Neuronal stem cell (in vitro differentiated cells): ENCODE measurements around the gene VRTN.

ENCODE experiments used
- DNase-seq: peaks from one replicate; pipeline ENCODE4 v3.0.0-alpha.2; 2013; ENCODE audit warnings: low spot score
- H2AFZ ChIP-seq: one replicate; pipeline ENCODE4 v1.6.1; 2013; ENCODE audit warnings: mild to moderate bottlenecking, low read length, inconsistent platforms
- H2AK5ac ChIP-seq: 2 replicates; pipeline ENCODE4 v1.6.1; 2013; ENCODE audit warnings: low read depth, mild to moderate bottlenecking, inconsistent platforms, low read length, moderate library complexity, mixed read lengths
- H2BK120ac ChIP-seq: 2 replicates; pipeline ENCODE4 v1.6.1; 2013; ENCODE audit warnings: low read depth, mild to moderate bottlenecking, inconsistent platforms, low read length, moderate library complexity, mixed read lengths
- H2BK12ac ChIP-seq: one replicate; pipeline ENCODE4 v1.6.1; 2013; ENCODE audit warnings: low read length, inconsistent platforms
- H2BK15ac ChIP-seq: 2 replicates; pipeline ENCODE4 v1.6.1; 2013; ENCODE audit warnings: mild to moderate bottlenecking, low read length, inconsistent platforms, mixed read lengths
- H2BK5ac ChIP-seq: one replicate; pipeline ENCODE4 v1.6.1; 2013; ENCODE audit warnings: inconsistent platforms, mild to moderate bottlenecking, low read length, moderate library complexity
- H3K14ac ChIP-seq: one replicate; pipeline ENCODE4 v1.6.1; 2013; ENCODE audit warnings: low read length, inconsistent platforms
- H3K18ac ChIP-seq: 2 replicates; pipeline ENCODE4 v1.6.1; 2013; ENCODE audit warnings: low read length, inconsistent platforms
- H3K23ac ChIP-seq: 2 replicates; pipeline ENCODE4 v1.6.1; 2013; ENCODE audit warnings: low read depth, mild to moderate bottlenecking, mixed read lengths, low read length, inconsistent platforms; ENCODE audit not compliant: poor library complexity
- H3K27ac ChIP-seq: replicated peaks from 3 replicates; pipeline ENCODE4 v1.5.1; 2013; ENCODE audit warnings: low read length, inconsistent platforms
- H3K27me3 ChIP-seq, 3 experiments: 2 replicates each; pipeline ENCODE4 v1.6.1; 2013; ENCODE audit warnings: low read length in 3 of 3, mild to moderate bottlenecking in 2 of 3, inconsistent platforms in 1 of 3, low read depth in 1 of 3, mixed read lengths in 1 of 3, moderate library complexity in 1 of 3; ENCODE audit not compliant: control insufficient read depth in 3 of 3, insufficient read depth in 3 of 3
- H3K36me3 ChIP-seq, 2 donors: replicated peaks in 1 of 2; 2 replicates each; pipeline ENCODE4 v1.6.1; 2013; ENCODE audit warnings: low read length in 2 of 2; ENCODE audit not compliant: control insufficient read depth in 2 of 2, insufficient read depth in 2 of 2
- H3K4ac ChIP-seq: 2 replicates; pipeline ENCODE4 v1.6.1; 2013; ENCODE audit warnings: inconsistent platforms, mild to moderate bottlenecking, low read length, moderate library complexity
- H3K4me1 ChIP-seq, 2 donors: 1 replicate in 1 of 2; 2 replicates in 1 of 2; pipeline ENCODE4 v1.6.1; 2013; ENCODE audit warnings: low read length in 2 of 2, low read depth in 1 of 2; ENCODE audit not compliant: control insufficient read depth in 2 of 2, insufficient read depth in 1 of 2
- H3K4me2 ChIP-seq: one replicate; pipeline ENCODE4 v1.6.1; 2013; ENCODE audit warnings: mild to moderate bottlenecking, low read length, inconsistent platforms; ENCODE audit not compliant: insufficient read depth, poor library complexity, severe bottlenecking
- H3K4me3 ChIP-seq, 2 donors: 2 replicates each; pipeline ENCODE4 v1.5.1; 2013; ENCODE audit warnings: low read length in 2 of 2, mild to moderate bottlenecking in 2 of 2, inconsistent platforms in 1 of 2, moderate library complexity in 1 of 2
- H3K79me1 ChIP-seq: one replicate; pipeline ENCODE4 v1.6.1; 2013; ENCODE audit warnings: low read depth, mild to moderate bottlenecking, inconsistent platforms, low read length, moderate library complexity
- H3K9ac ChIP-seq: one replicate; pipeline ENCODE4 v1.6.1; 2013; ENCODE audit warnings: mild to moderate bottlenecking, low read depth, low read length, inconsistent platforms; ENCODE audit not compliant: poor library complexity
- H3K9me3 ChIP-seq, 2 donors: replicated peaks in 1 of 2; 2 replicates each; pipeline versions ENCODE3 to v1.6.1; 2013; ENCODE audit warnings: low read length in 2 of 2, mild to moderate bottlenecking in 2 of 2, inconsistent platforms in 1 of 2, low read depth in 1 of 2, mixed read lengths in 1 of 2, moderate library complexity in 1 of 2; ENCODE audit not compliant: control insufficient read depth in 2 of 2, insufficient read depth in 1 of 2
- H4K8ac ChIP-seq: one replicate; pipeline ENCODE4 v1.6.1; 2013; ENCODE audit warnings: low read depth, mild to moderate bottlenecking, inconsistent platforms, low read length, moderate library complexity
- H4K91ac ChIP-seq: one replicate; pipeline ENCODE4 v1.6.1; 2013; ENCODE audit warnings: low read length, low read depth, mild to moderate bottlenecking, inconsistent platforms; ENCODE audit not compliant: poor library complexity
- WGBS, 2 donors: extraction: QIAGEN DNeasy Blood & Tissue Kit; methylation state at CpG; one replicate each; pipeline ENCODE4 v1.1.7; 2013; ENCODE audit warnings: missing lambda C conversion rate in 2 of 2, mixed read lengths in 1 of 2; ENCODE audit not compliant: insufficient read length in 2 of 2, insufficient replicate concordance in 1 of 2; ENCODE audit errors: extremely low coverage in 2 of 2; 5-methylcytosine and 5-hydroxymethylcytosine counted together

Gene VRTN

GRCh38 chr14:74309125-74310022, 38.9 kb upstream of the VRTN start:
- H3K14ac ChIP-seq: no peak overlapping the region
- no peak overlapping the region for H2AFZ ChIP-seq
- no peak overlapping the region for H2BK120ac ChIP-seq
- H3K27ac ChIP-seq: no peak overlapping the region
- DNase-seq: no peak
- H3K27me3 ChIP-seq: no peaks in the 10 kb centered on the region
- no peaks in the 10 kb centered on the region for H3K36me3 ChIP-seq
- no peak overlapping the region for H2BK12ac ChIP-seq
- H3K4me2 ChIP-seq: no peak overlapping the region
- no peak overlapping the region for H3K9ac ChIP-seq
- no peaks in the 10 kb centered on the region for H3K79me1 ChIP-seq
- H2BK5ac ChIP-seq: no peak overlapping the region
- no peak overlapping the region for H3K4ac ChIP-seq
- H2BK15ac ChIP-seq: no peak overlapping the region
- H3K18ac ChIP-seq: no peak overlapping the region
- no peak overlapping the region for H3K4me3 ChIP-seq
- no peak overlapping the region for H4K8ac ChIP-seq
- no peak overlapping the region for H3K23ac ChIP-seq
- H3K9me3 ChIP-seq: no peaks in the 10 kb centered on the region
- H2AK5ac ChIP-seq: no peak overlapping the region
- WGBS, 2 donors: no CpG with 5 or more reads among the region's 8 CpGs
- no peaks in the 10 kb centered on the region for H3K4me1 ChIP-seq
- no peak overlapping the region for H4K91ac ChIP-seq

GRCh38 chr14:74312161-74312560, 36.1 kb upstream of the VRTN start:
- H3K79me1 ChIP-seq: no peaks in the 10 kb centered on the region
- H2BK120ac ChIP-seq: no peak overlapping the region
- no peak overlapping the region for H3K4me3 ChIP-seq
- H3K27ac ChIP-seq: no peak overlapping the region
- no peak overlapping the region for H3K9ac ChIP-seq
- no peak overlapping the region for H3K4me2 ChIP-seq
- H3K36me3 ChIP-seq: no peaks in the 10 kb centered on the region
- H3K4me1 ChIP-seq: no peaks in the 10 kb centered on the region
- no peak overlapping the region for H2BK5ac ChIP-seq
- no peak overlapping the region for H4K91ac ChIP-seq
- no peaks in the 10 kb centered on the region for H3K9me3 ChIP-seq
- no peak for DNase-seq
- H4K8ac ChIP-seq: no peak overlapping the region
- H2BK15ac ChIP-seq: no peak overlapping the region
- H2AFZ ChIP-seq: no peak overlapping the region
- H3K27me3 ChIP-seq: no peaks in the 10 kb centered on the region
- H2BK12ac ChIP-seq: no peak overlapping the region
- H3K4ac ChIP-seq: no peak overlapping the region
- H2AK5ac ChIP-seq: no peak overlapping the region
- WGBS, 2 donors: no CpG with 5 or more reads among the region's 2 CpGs
- no peak overlapping the region for H3K23ac ChIP-seq
- no peak overlapping the region for H3K18ac ChIP-seq
- no peak overlapping the region for H3K14ac ChIP-seq

DNA sequence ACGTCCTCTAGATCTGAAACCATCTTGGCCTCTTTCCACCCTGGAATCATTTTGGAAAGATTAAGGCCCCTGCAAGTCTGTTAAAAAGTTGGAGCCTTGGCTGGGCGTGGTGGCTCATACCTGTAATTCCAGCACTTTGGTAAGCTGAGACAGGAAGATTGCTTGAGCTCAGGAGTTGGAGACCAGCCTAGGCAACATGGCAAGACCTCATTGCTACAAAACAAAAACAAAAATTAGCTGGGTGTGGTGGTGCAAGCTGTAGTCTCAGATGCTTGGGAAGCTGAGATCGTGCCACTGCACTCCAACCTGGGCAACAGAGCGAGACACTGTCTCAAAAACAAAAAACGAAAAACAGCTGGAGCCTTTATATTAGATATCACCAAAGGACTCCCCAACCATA, 34.7 kb upstream of the VRTN start:
- Histone ChIP-seq H2BK5ac (no peak overlapping the region), H3K23ac (no peak overlapping the region), H3K14ac (no peak overlapping the region), H3K9ac (no peak overlapping the region), H3K9me3 (no peaks in the 10 kb centered on the region), H3K4ac (no peak overlapping the region), H3K4me1 (no peaks in the 10 kb centered on the region), H2AK5ac (no peak overlapping the region), H4K8ac (no peak overlapping the region), H3K27ac (no peak overlapping the region), H2AFZ (no peak overlapping the region), H2BK12ac (no peak overlapping the region), H3K27me3 (no peaks in the 10 kb centered on the region), H3K18ac (no peak overlapping the region), H2BK15ac (no peak overlapping the region), H3K4me2 (no peak overlapping the region), H3K4me3 (no peak overlapping the region), H3K36me3 (no peaks in the 10 kb centered on the region), H2BK120ac (no peak overlapping the region), H4K91ac (no peak overlapping the region), H3K79me1 (no peaks in the 10 kb centered on the region)
- no peak for DNase-seq
- no CpG with 5 or more reads among the region's 5 CpGs for WGBS, 2 donors

GRCh38 chr14:74314576-74314975, 33.7 kb upstream of the VRTN start:
- Histone ChIP-seq H3K18ac (no peak overlapping the region), H4K91ac (no peak overlapping the region), H3K23ac (no peak overlapping the region), H3K4me1 (no peaks in the 10 kb centered on the region), H3K4me2 (no peak overlapping the region), H2BK12ac (no peak overlapping the region), H2AFZ (no peak overlapping the region), H2BK15ac (no peak overlapping the region), H2AK5ac (no peak overlapping the region), H2BK5ac (no peak overlapping the region), H4K8ac (no peak overlapping the region), H3K79me1 (no peaks in the 10 kb centered on the region), H2BK120ac (no peak overlapping the region), H3K4ac (no peak overlapping the region), H3K4me3 (no peak overlapping the region), H3K9me3 (no peaks in the 10 kb centered on the region), H3K36me3 (no peaks in the 10 kb centered on the region), H3K9ac (no peak overlapping the region), H3K27ac (no peak overlapping the region), H3K14ac (no peak overlapping the region), H3K27me3 (peaks cover 0 to 3% (median 0%) of the 10 kb centered on the region in 3 experiments)
- no CpG with 5 or more reads among the region's 4 CpGs for WGBS, 2 donors
- DNase-seq: no peak
